Muscle of arm (tissue), 12 donors: ENCODE measurements around the gene CALML4. TPM values are rescaled to one million over a fixed set of nuclear protein-coding genes. Genes with fewer than 3 reads are reported as not detected.
"Not testable (repeated sequence)": the region's sequence is repeated elsewhere in the genome, so short reads cannot be mapped to it uniquely, and the experiment has no call there.

Experiments
- DNase-seq: peaks from one replicate; pipeline ENCODE4 v3.0.0-alpha.2; 2013
- polyA plus RNA-seq, 12 donors: library from polyadenylated mRNA; unstranded; fragments of 120-200 nt; gene quantifications; one replicate each; pipeline ENCODE4 v1.2.1, GENCODE V29; 2013; ENCODE audit not compliant: insufficient read length in 12 of 12

The CALML4 gene
- polyA plus RNA-seq, 12 donors: 5.2 to 17.7 (median 8.5) TPM; not detected in 2

GRCh38 chr15:68195336-68196112, 9.6 kb downstream of the CALML4 start:
- DNase-seq: no peak

- no peak for DNase-seq
Observed at GRCh38 chr15:68192804-68193486, 12.2 kb downstream of the CALML4 start.

DNA sequence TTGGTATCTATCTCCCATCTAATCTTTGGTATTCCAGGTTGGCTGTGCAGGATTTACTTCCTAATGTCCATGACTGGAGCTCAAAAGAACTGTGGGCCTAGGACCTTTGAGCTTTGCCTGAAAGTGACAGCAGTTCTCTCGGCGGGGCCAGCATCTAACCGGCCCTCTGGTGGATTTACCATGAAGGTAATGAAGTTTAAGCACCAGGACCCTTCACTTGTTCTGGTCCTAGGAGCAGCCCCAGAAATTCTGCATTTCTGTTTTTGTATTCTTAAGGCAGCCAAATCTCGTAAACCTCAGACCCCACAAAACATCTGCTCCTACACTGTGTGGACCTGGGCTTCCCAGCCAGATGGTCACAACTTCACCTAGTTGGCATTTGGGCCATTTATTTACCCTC, 13.0 kb downstream of the CALML4 start:
- no peak for DNase-seq

DNA sequence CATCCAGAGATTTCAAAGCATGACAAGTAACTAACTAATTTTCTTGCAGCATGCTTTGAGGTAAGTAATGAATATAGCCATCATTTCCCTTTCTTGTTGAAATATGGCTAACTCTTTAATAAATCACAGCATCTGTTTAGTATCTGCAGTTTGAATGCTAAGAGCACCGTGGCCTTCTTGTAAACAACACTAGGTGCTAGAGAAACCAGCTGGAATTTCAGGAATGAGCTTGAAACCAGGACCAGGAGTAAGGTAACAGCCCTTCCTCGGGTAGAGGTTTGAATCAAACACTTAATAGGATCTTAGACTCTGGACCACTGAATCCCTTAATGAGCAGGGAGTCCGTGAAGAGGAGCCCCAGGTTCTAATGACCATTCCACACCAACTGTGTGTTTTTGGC, 13.6 kb downstream of the CALML4 start:
- no peak for DNase-seq

DNA sequence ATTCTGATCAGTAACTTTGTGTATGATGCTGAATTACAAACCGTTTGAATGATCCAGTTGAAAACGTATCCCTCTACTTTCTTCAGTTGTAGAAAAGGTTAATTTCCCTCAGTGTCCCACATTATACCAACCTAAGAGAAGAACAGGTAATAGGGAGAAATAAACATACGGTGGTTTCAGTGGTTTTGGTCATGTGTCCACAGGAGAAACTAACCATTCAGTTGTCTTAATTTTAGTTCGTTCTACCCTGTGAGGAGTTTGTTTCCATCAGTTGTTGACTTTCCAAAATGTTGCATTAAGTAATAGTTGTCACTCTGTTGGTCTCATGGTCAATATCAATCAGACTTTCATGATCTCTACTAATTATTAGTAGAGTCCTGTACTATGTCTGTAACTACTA, 15.1 kb downstream of the CALML4 start:
- DNase-seq: no peak

DNA sequence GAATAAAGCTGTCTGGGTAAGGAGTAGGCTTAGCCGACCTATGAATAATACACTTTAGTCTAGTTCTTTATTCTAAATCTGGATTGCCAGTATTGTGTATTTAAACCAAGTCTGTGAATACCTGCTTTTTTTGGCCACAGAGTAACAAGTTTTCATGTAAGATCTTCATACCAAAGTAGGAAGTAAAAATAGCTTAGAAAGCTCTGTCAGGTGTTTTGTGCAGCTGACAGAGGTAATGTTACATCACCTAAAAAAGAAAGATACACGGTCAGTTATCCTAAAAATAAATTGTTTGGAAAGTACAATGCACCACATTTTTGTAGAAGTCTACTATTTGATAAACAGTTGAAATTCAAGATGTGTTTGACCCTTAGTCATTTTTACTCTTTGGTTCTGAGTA, 16.5 kb downstream of the CALML4 start:
- DNase-seq: no peak

GRCh38 chr15:68187559-68187958, 17.6 kb downstream of the CALML4 start:
- DNase-seq: peak; percentile 87

GRCh38 chr15:68186671-68187397, 18.3 kb downstream of the CALML4 start:
- DNase-seq: no peak

GRCh38 chr15:68184616-68185480, 20.3 kb downstream of the CALML4 start:
- DNase-seq: no peak

GRCh38 chr15:68183616-68184315, 21.4 kb downstream of the CALML4 start:
- DNase-seq: no peak

GRCh38 chr15:68177742-68178141, 27.4 kb downstream of the CALML4 start:
- no peak for DNase-seq

DNA sequence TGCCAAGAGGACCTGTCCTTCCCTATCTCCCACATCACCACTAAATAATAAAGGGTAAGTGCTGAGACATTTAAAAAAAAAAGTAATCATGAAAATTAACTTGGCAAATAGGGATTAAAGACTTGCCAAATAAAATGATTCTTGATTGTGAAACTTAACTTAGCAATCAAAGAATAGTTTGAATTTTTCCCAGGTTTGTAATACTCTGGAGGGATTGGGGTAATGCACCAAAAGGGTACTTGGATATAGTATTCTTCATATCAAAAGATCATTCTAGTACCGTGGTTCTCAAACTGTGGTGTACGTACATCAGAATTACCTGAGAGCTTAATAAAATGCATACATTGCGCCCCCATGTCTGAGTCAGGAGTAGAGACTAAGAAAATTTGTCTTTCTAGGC, 28.5 kb downstream of the CALML4 start:
- no peak for DNase-seq

- no peak for DNase-seq
Observed at GRCh38 chr15:68175526-68175925, 29.6 kb downstream of the CALML4 start.

DNA sequence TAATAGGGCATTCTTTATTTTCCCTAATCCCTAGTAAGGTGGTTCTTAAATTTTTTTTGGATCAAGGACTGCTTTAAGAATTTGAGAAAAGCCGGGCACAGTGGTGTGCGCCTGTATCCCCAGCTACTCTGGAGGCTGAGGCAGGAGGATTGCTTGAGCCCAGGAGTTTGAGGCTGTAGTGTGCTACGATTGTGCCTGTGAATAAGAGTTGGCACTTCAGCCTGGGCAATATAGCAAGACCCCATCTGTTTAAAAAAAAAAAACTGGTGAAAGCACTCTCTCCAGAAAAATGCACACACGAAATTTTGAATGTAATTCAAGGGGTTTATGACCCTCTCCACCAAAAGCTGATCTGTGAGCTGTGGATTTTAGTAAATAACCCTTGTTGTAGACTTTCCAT, 32.0 kb downstream of the CALML4 start:
- DNase-seq: no peak

GRCh38 chr15:68172037-68172436, 33.1 kb downstream of the CALML4 start:
- not testable (repeated sequence) for DNase-seq

DNA sequence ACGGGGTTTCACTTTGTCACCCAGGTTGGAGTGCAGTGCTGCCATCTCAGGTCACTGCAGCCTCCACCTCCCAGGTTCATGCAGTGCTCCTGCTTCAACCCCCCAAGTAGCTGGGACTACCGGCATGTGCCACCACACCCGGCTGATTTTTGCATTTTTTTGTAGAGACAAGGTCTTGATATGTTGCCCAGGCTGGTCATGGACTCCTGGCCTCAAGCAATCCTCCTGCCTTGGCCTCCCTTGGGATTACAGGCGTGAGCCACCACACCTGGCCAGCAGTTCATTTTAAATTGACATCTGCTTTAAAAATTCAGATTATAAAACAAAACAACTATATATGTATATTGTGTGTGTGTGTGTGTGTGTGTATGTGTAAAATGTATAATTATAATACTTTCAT, 38.3 kb downstream of the CALML4 start:
- DNase-seq: no peak

DNA sequence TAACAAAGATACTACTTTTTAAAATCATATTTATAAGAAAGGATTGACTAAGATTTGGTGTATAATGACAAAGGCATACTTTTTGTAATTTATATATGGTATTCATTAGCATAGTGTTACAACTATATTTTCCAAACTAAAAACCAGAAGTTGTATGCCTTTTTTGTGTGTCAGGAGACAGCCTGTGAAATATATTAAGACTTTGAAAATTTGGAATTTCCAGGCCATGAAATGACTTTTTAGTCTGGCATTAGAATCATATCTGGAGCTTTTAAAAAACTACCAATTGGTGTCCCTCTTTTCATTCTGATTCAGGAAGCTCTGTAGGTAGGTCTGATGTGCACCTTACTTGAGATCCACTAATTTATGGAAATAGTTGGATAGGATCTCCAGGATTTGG, 41.9 kb downstream of the CALML4 start:
- no peak for DNase-seq

DNA sequence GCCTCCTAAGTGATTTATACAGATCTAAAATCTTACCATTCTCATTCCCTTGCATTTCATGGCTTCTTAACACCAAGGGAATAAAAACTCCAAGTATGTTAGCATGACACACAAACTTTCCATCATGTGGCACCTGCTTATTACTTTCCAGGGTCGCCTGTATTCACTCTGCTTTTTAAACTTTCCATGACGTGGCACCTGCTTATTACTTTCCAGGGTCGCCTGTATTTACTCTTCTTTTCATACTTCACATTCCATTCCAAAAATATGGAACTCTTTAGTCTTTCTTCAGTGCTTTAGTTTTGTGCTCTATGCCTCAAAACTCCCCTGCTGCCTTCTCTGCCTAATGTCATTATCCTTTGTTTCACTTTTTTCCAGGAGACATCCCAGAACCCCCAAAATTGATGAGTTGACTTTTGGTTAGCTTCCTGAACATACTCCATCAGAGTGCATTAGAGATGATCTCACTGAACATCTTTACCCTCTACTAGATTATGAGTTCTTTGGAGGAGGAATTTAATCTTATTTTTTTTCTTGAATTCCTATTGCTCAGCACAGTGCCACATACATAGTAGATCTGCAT, 47.0 kb downstream of the CALML4 start:
- DNase-seq: peak; percentile 21

DNA sequence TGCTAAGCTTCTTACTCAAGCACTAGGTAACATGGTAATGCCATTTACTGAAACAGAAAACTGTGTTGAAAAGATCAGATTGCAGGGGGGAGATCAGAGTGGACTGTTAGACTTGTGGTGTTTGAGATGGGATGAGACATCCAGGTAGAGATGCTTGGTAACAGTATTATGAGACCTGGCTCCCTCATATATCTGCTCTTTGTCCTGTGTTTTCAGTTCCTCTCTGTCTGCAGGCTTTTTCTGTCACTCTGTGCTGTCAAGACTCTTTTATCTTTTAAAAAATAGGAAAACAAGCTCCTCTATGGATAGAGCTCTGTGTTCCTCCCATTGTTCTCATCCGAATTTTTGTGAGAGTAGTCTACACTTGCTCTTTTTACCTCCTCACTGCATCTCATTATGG, 48.1 kb downstream of the CALML4 start:
- DNase-seq: no peak

- peak; percentile 76 for DNase-seq
Observed at GRCh38 chr15:68154923-68155559, 50.1 kb downstream of the CALML4 start.
